NCI-H1930 (cell line): ENCODE results near the gene AVPR1B.

Experiments
- DNase-seq, 2 experiments: peaks; one replicate each; lab custom pipeline; 2025; lab: John Stamatoyannopoulos, UW

The AVPR1B gene

GRCh38 chr1:206112600-206113301, 4.4 kb downstream of the AVPR1B start:
- DNase-seq, result no peak

GRCh38 chr1:206111271-206111927, 5.8 kb downstream of the AVPR1B start:
- no peak for DNase-seq

- DNase-seq, result no peak
These were observed 6.4 kb downstream of the AVPR1B start for GRCh38 chr1:206110820-206111219.

GRCh38 chr1:206110161-206110560, 7.0 kb downstream of the AVPR1B start:
- DNase-seq, result no peak

GRCh38 chr1:206109718-206110117, 7.5 kb downstream of the AVPR1B start:
- DNase-seq, result no peak

GRCh38 chr1:206108635-206109034, 8.6 kb downstream of the AVPR1B start:
- no peak for DNase-seq

- DNase-seq, result no peak
These were observed 10.0 kb downstream of the AVPR1B start for GRCh38 chr1:206107168-206107544.

GRCh38 chr1:206106328-206107167, 10.6 kb downstream of the AVPR1B start:
- peak; percentile 45 to 64 for DNase-seq

GRCh38 chr1:206105464-206105995, 11.7 kb downstream of the AVPR1B start:
- DNase-seq, result no peak

GRCh38 chr1:206103979-206104378, 13.2 kb downstream of the AVPR1B start:
- DNase-seq, result no peak

- DNase-seq, result no peak
These were observed 14.8 kb downstream of the AVPR1B start for GRCh38 chr1:206102292-206102936.

- no peak for DNase-seq
These were observed 15.7 kb downstream of the AVPR1B start for GRCh38 chr1:206101351-206102045.

GRCh38 chr1:206100226-206100815, 16.9 kb downstream of the AVPR1B start:
- no peak for DNase-seq

GRCh38 chr1:206098242-206098919, 18.8 kb downstream of the AVPR1B start:
- DNase-seq, result no peak

- DNase-seq, result no peak
These were observed 19.8 kb downstream of the AVPR1B start for GRCh38 chr1:206097381-206097780.

- DNase-seq, result peak; percentile 18 to 50
These were observed 23.2 kb downstream of the AVPR1B start for GRCh38 chr1:206094024-206094423.

GRCh38 chr1:206089341-206089740, 27.8 kb downstream of the AVPR1B start:
- DNase-seq, result no peak

GRCh38 chr1:206087091-206087490, 30.1 kb downstream of the AVPR1B start:
- no peak for DNase-seq

- DNase-seq, result no peak
These were observed 33.4 kb downstream of the AVPR1B start for GRCh38 chr1:206083750-206084149.
